ENCODE measurements around the gene CHADL. TPM values are rescaled to one million over a fixed set of nuclear protein-coding genes. Genes with fewer than 3 reads are reported as not detected.

Gene CHADL
- total and polyA plus RNA-seq, 4 donors, result 1.00 to 4.2 (median 3.9) TPM

- DNase-seq (no peak), ATAC-seq (ENCODE audit: insufficient read depth, low FRiP score) (no peak)
- H3K27ac ChIP-seq (ENCODE audit: low read depth in 1 of 2, low read length in 1 of 2), result peak overlapping the region in 1 of 2 donors; percentile 2
- peaks cover 5 to 20% (median 15%) of the 10 kb centered on the region in 4 donors for H3K36me3 ChIP-seq (ENCODE audit: control insufficient read depth in 4 of 4, insufficient read depth in 4 of 4, low read length in 4 of 4)
- TF ChIP-seq CTCF (IDR thresholded peaks at IDR 0.05; ENCODE audit: control extremely low read depth, extremely low read depth), result no peak
- peaks cover 0 to 16% (median 8%) of the 10 kb centered on the region in 5 donors for H3K4me1 ChIP-seq (ENCODE audit: control insufficient read depth in 5 of 5, insufficient read depth in 5 of 5, low read length in 5 of 5)
- no peaks in the 10 kb centered on the region for H3K27me3 ChIP-seq (ENCODE audit: control insufficient read depth in 3 of 3, insufficient read depth in 3 of 3, low read length in 2 of 3)
- no peaks in the 10 kb centered on the region for H3K9me3 ChIP-seq (ENCODE audit: control insufficient read depth in 4 of 4, insufficient read depth in 3 of 4, low read length in 3 of 4)
- no peak overlapping the region for H3K4me3 ChIP-seq
- no peak overlapping the region for H3K9ac ChIP-seq (ENCODE audit: insufficient read depth in 1 of 2, low read length in 2 of 2)
- WGBS, 2 donors, result 93 to 95% methylated on average over 10 of the region's 10 CpGs
Observed at GRCh38 chr22:41284465-41284864, 43.7 kb upstream of the CHADL start.

DNA sequence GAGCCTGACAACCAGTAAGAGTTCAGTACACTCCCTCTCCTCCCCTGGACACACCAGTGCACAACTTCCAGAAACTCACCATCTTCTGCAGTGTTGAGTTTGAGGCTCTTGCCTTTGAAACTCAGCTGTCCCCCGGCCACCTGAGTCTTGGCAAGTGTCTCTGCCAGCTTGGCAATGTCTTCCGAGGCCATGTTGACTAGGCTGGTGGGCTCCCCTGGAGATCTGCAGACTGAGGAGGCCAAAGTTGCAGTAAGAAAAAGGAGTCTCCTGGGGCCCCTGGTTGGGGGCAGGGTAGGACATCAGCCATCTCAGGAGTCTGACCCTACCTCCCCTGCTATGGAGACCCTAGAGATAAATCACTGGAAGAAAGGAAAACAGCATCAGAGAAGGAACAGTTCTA is 40.1 kb upstream of the CHADL start:
- WGBS, 2 donors, result 90 to 96% methylated on average over 2 of the region's 2 CpGs
- Histone ChIP-seq H3K27me3 (ENCODE audit: control insufficient read depth in 3 of 3, insufficient read depth in 3 of 3, low read length in 2 of 3) (no peaks in the 10 kb centered on the region), H3K4me1 (ENCODE audit: control insufficient read depth in 5 of 5, insufficient read depth in 5 of 5, low read length in 5 of 5) (peaks cover 0 to 9% (median 8%) of the 10 kb centered on the region in 5 donors), H3K4me3 (no peak overlapping the region), H3K9ac (ENCODE audit: insufficient read depth in 1 of 2, low read length in 2 of 2) (no peak overlapping the region), H3K9me3 (ENCODE audit: control insufficient read depth in 4 of 4, insufficient read depth in 3 of 4, low read length in 3 of 4) (no peaks in the 10 kb centered on the region), H3K36me3 (ENCODE audit: control insufficient read depth in 4 of 4, insufficient read depth in 4 of 4, low read length in 4 of 4) (peaks cover 9 to 30% (median 24%) of the 10 kb centered on the region in 4 donors), H3K27ac (ENCODE audit: low read depth in 1 of 2, low read length in 1 of 2) (no peak overlapping the region)
- DNase-seq (no peak), ATAC-seq (ENCODE audit: insufficient read depth, low FRiP score) (no peak)
- TF ChIP-seq CTCF (IDR thresholded peaks at IDR 0.05; ENCODE audit: control extremely low read depth, extremely low read depth), result no peak

DNA sequence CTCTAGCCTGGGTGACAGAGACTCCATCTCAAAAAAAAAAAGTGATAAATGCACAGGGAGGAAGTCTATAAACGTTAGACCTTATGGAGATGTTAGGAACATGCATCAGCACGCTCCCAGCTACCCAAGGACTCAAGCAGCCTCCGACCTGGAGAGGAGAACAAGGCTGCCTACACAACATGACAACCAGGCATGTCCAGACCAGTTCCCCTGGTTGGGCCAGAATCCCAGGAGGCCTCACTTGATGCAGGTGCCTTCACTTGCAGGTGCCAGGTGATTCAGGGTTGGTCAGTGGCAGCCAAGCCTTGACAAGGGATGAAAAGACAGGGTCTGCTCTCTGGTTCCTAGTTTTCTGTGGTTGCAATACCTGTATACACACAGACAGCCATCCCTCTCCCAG is 39.3 kb upstream of the CHADL start:
- Histone ChIP-seq H3K9me3 (ENCODE audit: control insufficient read depth in 4 of 4, insufficient read depth in 3 of 4, low read length in 3 of 4) (no peaks in the 10 kb centered on the region), H3K36me3 (ENCODE audit: control insufficient read depth in 4 of 4, insufficient read depth in 4 of 4, low read length in 4 of 4) (peaks cover 11 to 31% (median 26%) of the 10 kb centered on the region in 4 donors), H3K9ac (ENCODE audit: insufficient read depth in 1 of 2, low read length in 2 of 2) (no peak overlapping the region), H3K4me3 (no peak overlapping the region), H3K27me3 (ENCODE audit: control insufficient read depth in 3 of 3, insufficient read depth in 3 of 3, low read length in 2 of 3) (no peaks in the 10 kb centered on the region), H3K4me1 (ENCODE audit: control insufficient read depth in 5 of 5, insufficient read depth in 5 of 5, low read length in 5 of 5) (peaks cover 0 to 4% (median 3%) of the 10 kb centered on the region in 5 donors), H3K27ac (ENCODE audit: low read depth in 1 of 2, low read length in 1 of 2) (no peak overlapping the region)
- DNase-seq (no peak), ATAC-seq (ENCODE audit: insufficient read depth, low FRiP score) (no peak)
- 74 to 83% methylated on average over 3 of the region's 3 CpGs for WGBS, 2 donors
- TF ChIP-seq CTCF (IDR thresholded peaks at IDR 0.05; ENCODE audit: control extremely low read depth, extremely low read depth), result no peak

DNA sequence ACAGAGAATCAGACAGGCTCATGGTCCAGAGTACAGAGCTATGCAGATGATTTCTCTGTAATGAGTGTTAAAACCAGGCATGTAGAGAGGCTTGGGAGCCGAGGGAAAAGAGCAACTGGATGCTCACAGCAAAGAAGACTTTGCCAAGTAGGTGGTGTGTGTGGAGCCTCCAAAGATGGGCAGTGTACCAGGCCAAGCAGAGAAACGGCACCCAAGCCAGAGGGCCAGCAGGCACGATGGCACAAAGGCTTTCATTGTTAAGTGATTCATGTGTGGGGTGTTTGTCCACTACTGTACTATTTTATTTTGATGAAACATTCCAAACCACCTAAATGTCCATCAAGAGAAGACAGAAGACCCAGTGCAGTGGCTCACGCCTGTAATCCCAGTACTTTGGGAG is 34.1 kb upstream of the CHADL start:
- Histone ChIP-seq H3K27me3 (ENCODE audit: control insufficient read depth in 3 of 3, insufficient read depth in 3 of 3, low read length in 2 of 3) (no peaks in the 10 kb centered on the region), H3K9ac (ENCODE audit: insufficient read depth in 1 of 2, low read length in 2 of 2) (no peak overlapping the region), H3K9me3 (ENCODE audit: control insufficient read depth in 4 of 4, insufficient read depth in 3 of 4, low read length in 3 of 4) (no peaks in the 10 kb centered on the region), H3K4me3 (no peak overlapping the region), H3K36me3 (ENCODE audit: control insufficient read depth in 4 of 4, insufficient read depth in 4 of 4, low read length in 4 of 4) (peaks cover 18 to 45% (median 27%) of the 10 kb centered on the region in 4 donors), H3K4me1 (ENCODE audit: control insufficient read depth in 5 of 5, insufficient read depth in 5 of 5, low read length in 5 of 5) (no peaks in the 10 kb centered on the region), H3K27ac (ENCODE audit: low read depth in 1 of 2, low read length in 1 of 2) (no peak overlapping the region)
- DNase-seq (no peak), ATAC-seq (ENCODE audit: insufficient read depth, low FRiP score) (no peak)
- WGBS, 2 donors, result 94 to 96% methylated on average over 4 of the region's 4 CpGs
- TF ChIP-seq CTCF (IDR thresholded peaks at IDR 0.05; ENCODE audit: control extremely low read depth, extremely low read depth), result no peak
